Measurements from ENCODE around the gene CXCL6. TPM values are rescaled to one million over a fixed set of nuclear protein-coding genes. Genes with fewer than 3 reads are reported as not detected.

CXCL6 gene
- total RNA-seq, 1 experiment from 2014 or later, result not detected

DNA sequence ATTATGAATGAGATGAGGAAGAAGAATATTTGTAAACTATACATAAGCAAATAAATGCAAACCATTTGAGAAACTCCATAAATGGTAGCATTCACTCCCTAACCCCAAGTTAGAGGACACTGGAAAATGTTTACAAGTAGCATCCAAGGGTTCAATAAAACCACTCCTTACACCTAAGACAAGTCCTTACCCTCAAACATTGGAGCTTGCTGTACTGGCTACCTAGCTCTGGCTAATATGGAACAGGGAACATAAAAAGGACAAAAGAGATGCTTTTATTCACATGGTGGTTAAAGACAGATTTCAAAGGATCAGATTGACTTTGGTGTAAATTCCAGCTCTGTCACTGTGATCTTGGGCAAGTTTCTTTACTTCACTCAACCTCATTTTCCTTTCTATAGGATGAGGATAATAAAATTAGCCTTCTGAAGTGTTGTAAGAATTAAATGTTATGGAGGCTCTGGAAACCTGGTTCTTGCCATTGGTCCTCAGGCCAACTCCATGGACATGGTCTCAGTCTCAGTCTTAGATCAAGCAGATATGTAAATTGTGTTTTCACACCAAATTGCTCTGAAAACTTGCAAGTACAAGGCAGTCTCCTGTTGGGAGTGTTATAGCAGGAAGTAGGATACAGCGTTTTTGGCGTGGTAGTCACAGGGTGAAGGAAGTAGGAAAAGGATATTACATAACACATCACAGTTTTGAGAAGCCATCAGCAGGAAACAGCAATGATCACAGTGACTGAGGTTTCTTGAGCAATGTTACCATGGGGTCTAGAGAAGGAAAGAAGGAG lies 36.0 kb downstream of the CXCL6 start (continued):
- TF ChIP-seq, protein P1, sequence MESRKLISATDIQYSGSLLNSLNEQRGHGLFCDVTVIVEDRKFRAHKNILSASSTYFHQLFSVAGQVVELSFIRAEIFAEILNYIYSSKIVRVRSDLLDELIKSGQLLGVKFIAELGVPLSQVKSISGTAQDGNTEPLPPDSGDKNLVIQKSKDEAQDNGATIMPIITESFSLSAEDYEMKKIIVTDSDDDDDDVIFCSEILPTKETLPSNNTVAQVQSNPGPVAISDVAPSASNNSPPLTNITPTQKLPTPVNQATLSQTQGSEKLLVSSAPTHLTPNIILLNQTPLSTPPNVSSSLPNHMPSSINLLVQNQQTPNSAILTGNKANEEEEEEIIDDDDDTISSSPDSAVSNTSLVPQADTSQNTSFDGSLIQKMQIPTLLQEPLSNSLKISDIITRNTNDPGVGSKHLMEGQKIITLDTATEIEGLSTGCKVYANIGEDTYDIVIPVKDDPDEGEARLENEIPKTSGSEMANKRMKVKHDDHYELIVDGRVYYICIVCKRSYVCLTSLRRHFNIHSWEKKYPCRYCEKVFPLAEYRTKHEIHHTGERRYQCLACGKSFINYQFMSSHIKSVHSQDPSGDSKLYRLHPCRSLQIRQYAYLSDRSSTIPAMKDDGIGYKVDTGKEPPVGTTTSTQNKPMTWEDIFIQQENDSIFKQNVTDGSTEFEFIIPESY (IDR thresholded peaks at IDR 0.05; ENCODE audit: extremely low read depth, insufficient replicate concordance, low read length), result no peak

DNA sequence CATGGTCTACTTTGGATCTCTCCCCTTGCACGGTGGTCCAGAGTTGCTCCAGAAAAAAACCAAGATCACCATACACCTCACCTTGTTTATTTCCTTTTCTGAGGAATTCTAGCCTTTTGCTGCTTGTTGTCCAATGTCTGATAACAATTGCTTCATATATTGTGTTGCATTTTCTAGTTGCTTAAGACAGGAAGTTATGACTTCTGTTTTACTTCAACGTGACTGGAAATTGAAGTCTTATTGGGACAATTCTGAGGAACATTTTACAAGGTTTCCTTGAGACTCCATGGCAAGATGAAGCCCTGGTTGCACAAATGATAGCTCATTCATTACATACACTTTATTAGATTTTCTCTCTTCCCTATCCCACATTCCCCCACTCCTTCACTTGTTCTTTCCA lies 37.9 kb downstream of the CXCL6 start:
- no peaks in the 10 kb centered on the region for H3K9me3 ChIP-seq (ENCODE audit: control insufficient read depth in 1 of 2, insufficient read depth in 1 of 2, low read depth in 1 of 2, low read length in 2 of 2)
- H3K4me1 ChIP-seq (ENCODE audit: control insufficient read depth in 1 of 2, insufficient read depth in 2 of 2, low read length in 2 of 2), result peaks cover 0 to 4% of the 10 kb centered on the region in 2 experiments; a peak in 2 of 4 replicates
- H3K79me2 ChIP-seq (ENCODE audit: insufficient read depth, low read length), result no peaks in the 10 kb centered on the region
- ATAC-seq (no peak), DNase-seq (ENCODE audit: low read depth, low spot score) (no peak)
- no peak overlapping the region for H2AFZ ChIP-seq (ENCODE audit: low read depth, low read length, poor library complexity, severe bottlenecking)
- no peaks in the 10 kb centered on the region for H4K20me1 ChIP-seq (ENCODE audit: insufficient read depth)
- H3K27me3 ChIP-seq (ENCODE audit: insufficient read depth, low read length), result no peaks in the 10 kb centered on the region
- RAD21 ChIA-PET (ENCODE audit: low non-redundant PET in 1 of 2, low total read pairs in 2 of 2, uncharacterized antibody in 2 of 2, unreplicated experiment in 2 of 2), result no interaction called here
- H3K4me2 ChIP-seq (ENCODE audit: low read length), result no peak overlapping the region
- POLR2A ChIA-PET, result no interaction called here
- no peak overlapping the region for H3K27ac ChIP-seq (ENCODE audit: low read depth, low read length)
- intact Hi-C loops (cut with micrococcal nuclease), result no loop called here
- H3K9ac ChIP-seq (ENCODE audit: low read length), result no peak overlapping the region
- CTCF ChIA-PET, result interaction anchor here (1.0 to 1.9 kb wide), 2 partner anchors 10 to 260 kb away, joined by 3 to 6 read pairs; no protein-coding TSS in a partner anchor
- no peak for TF ChIP-seq TCF7L2 (IDR thresholded peaks at IDR 0.05; ENCODE audit: borderline replicate concordance, extremely low read depth, insufficient read depth, insufficient read length)
- TF ChIP-seq YY1 (IDR thresholded peaks at IDR 0.05; ENCODE audit: extremely low read depth, insufficient replicate concordance, low read depth, low read length), result no peak
- no peak for TF ChIP-seq ZNF274 (IDR thresholded peaks at IDR 0.05; ENCODE audit: low read depth, low read length)
- H3K36me3 ChIP-seq (ENCODE audit: control insufficient read depth in 1 of 2, insufficient read depth in 2 of 2, low read length in 2 of 2), result no peaks in the 10 kb centered on the region
- BruUV-seq (replicated peaks), result no TSS peak
- H3K9me2 ChIP-seq (ENCODE audit: insufficient read depth), result no peaks in the 10 kb centered on the region
- H3K4me3 ChIP-seq (replicated peaks in 1 of 2; ENCODE audit: low read depth in 1 of 2, low read length in 2 of 2), result no peak overlapping the region

Data from HCT116 (cell line).